Measurements from ENCODE around the gene CABP1. TPM values are rescaled to one million over a fixed set of nuclear protein-coding genes. Genes with fewer than 3 reads are reported as not detected.
"Not testable (repeated sequence)": the region's sequence is repeated elsewhere in the genome, so short reads cannot be mapped to it uniquely, and the experiment has no call there.

CABP1 gene
- total and polyA plus RNA-seq, 7 donors: 1.6 to 4.8 (median 2.3) TPM

GRCh38 chr12:120614848-120615247 lies 25.6 kb upstream of the CABP1 start:
- no peak overlapping the region for H3K27ac ChIP-seq
- DNase-seq (no peak), ATAC-seq (no peak)
- H3K9me3 ChIP-seq: no peaks in the 10 kb centered on the region
- no peak for TF ChIP-seq CTCF (IDR thresholded peaks at IDR 0.05)
- no peaks in the 10 kb centered on the region for H3K4me1 ChIP-seq
- no peak overlapping the region for H3K4me3 ChIP-seq
- intact Hi-C loops (cut with DNase I): no loop called here
- no peaks in the 10 kb centered on the region for H3K36me3 ChIP-seq (ENCODE audit: insufficient read depth in 1 of 2, low read depth in 1 of 2)
- peaks cover 0 to 14% (median 2%) of the 10 kb centered on the region in 3 donors for H3K27me3 ChIP-seq (ENCODE audit: insufficient read depth in 3 of 3, low read length in 2 of 3)

- H3K36me3 ChIP-seq (ENCODE audit: insufficient read depth in 1 of 2, low read depth in 1 of 2); DNase-seq; ATAC-seq; H3K9me3 ChIP-seq; H3K27ac ChIP-seq; H3K4me3 ChIP-seq; intact Hi-C loops (cut with DNase I); H3K4me1 ChIP-seq: not testable (repeated sequence)
- WGBS, 3 donors: 80 to 86% (median 82%) methylated on average over 3 of the region's 3 CpGs
- peaks cover 0 to 20% (median 2%) of the 10 kb centered on the region in 3 donors for H3K27me3 ChIP-seq (ENCODE audit: insufficient read depth in 3 of 3, low read length in 2 of 3)
Measured at GRCh38 chr12:120617193-120617592, 23.2 kb upstream of the CABP1 start.

- H3K4me3 ChIP-seq; H3K36me3 ChIP-seq (ENCODE audit: insufficient read depth in 1 of 2, low read depth in 1 of 2); H3K27ac ChIP-seq; ATAC-seq; DNase-seq; H3K9me3 ChIP-seq; H3K4me1 ChIP-seq; intact Hi-C loops (cut with DNase I): not testable (repeated sequence)
- H3K27me3 ChIP-seq (ENCODE audit: insufficient read depth in 3 of 3, low read length in 2 of 3): peaks cover 0 to 20% (median 2%) of the 10 kb centered on the region in 3 donors
- WGBS, 3 donors: 92 to 96% (median 94%) methylated on average over 4 of the region's 4 CpGs
Measured at GRCh38 chr12:120617767-120618166, 22.7 kb upstream of the CABP1 start.

GRCh38 chr12:120618954-120619615 lies 21.3 kb upstream of the CABP1 start:
- TF ChIP-seq CTCF (IDR thresholded peaks at IDR 0.05): no peak
- peaks cover 0 to 20% (median 2%) of the 10 kb centered on the region in 3 donors for H3K27me3 ChIP-seq (ENCODE audit: insufficient read depth in 3 of 3, low read length in 2 of 3)
- ATAC-seq (no peak), DNase-seq (no peak)
- no peak overlapping the region for H3K27ac ChIP-seq
- WGBS, 3 donors: 31 to 35% (median 35%) methylated on average over 8 of the region's 8 CpGs
- H3K9me3 ChIP-seq: no peaks in the 10 kb centered on the region
- no peaks in the 10 kb centered on the region for H3K4me1 ChIP-seq
- intact Hi-C loops (cut with DNase I): no loop called here
- H3K4me3 ChIP-seq: no peak overlapping the region
- no peaks in the 10 kb centered on the region for H3K36me3 ChIP-seq (ENCODE audit: insufficient read depth in 1 of 2, low read depth in 1 of 2)

GRCh38 chr12:120620624-120621023 lies 19.8 kb upstream of the CABP1 start:
- H3K4me3 ChIP-seq: no peak overlapping the region
- intact Hi-C loops (cut with DNase I): no loop called here
- H3K9me3 ChIP-seq: no peaks in the 10 kb centered on the region
- H3K4me1 ChIP-seq: no peaks in the 10 kb centered on the region
- H3K36me3 ChIP-seq (ENCODE audit: insufficient read depth in 1 of 2, low read depth in 1 of 2): no peaks in the 10 kb centered on the region
- ATAC-seq: no peak
- H3K27me3 ChIP-seq (ENCODE audit: insufficient read depth in 3 of 3, low read length in 2 of 3): peaks cover 0 to 20% (median 2%) of the 10 kb centered on the region in 3 donors
- WGBS, 3 donors: 80 to 83% (median 80%) methylated on average over 2 of the region's 2 CpGs
- no peak for DNase-seq
- no peak overlapping the region for H3K27ac ChIP-seq
- no peak for TF ChIP-seq CTCF (IDR thresholded peaks at IDR 0.05)

All from psoas muscle (tissue), 8 donors.